OCI-LY3 (cell line): ENCODE data around the gene GRIFIN.

Source experiments
- CTCF ChIP-seq: fragments of 200-600, 300-600 bp; sonication (generic); IDR thresholded peaks from 2 replicates; pipeline ENCODE4 v1.5.1; 2014; ENCODE audit warnings: antibody characterized with exemption, low read length, low read depth
- EZH2phosphoT487 ChIP-seq: fragments of 200-600 bp; shearing (Covaris generic); IDR thresholded peaks from 2 replicates; pipeline ENCODE4 v1.6.1; 2018; ENCODE audit warnings: antibody characterized with exemption, mixed run types, low read depth

- TF ChIP-seq EZH2phosphoT487: no peak
- TF ChIP-seq CTCF: no peak
Measured at GRCh38 chr7:2516194-2516555, 40.0 kb upstream of the GRIFIN start.
